8988T (cell line): ENCODE results near the gene AQP2.
A peak's percentile ranks its signal among the peaks of the same experiment; 100 is the strongest.

Experiments
- DNase-seq: peaks from one replicate; pipeline ENCODE4 v3.0.0; 2011

AQP2 gene

GRCh38 chr12:49942512-49942893 lies 8.0 kb upstream of the AQP2 start:
- no peak for DNase-seq

- no peak for DNase-seq
Observed at GRCh38 chr12:49942921-49943624, 7.5 kb upstream of the AQP2 start.

- DNase-seq: no peak
Observed at GRCh38 chr12:49943625-49943960, 6.9 kb upstream of the AQP2 start.

GRCh38 chr12:49944046-49944445 lies 6.5 kb upstream of the AQP2 start:
- no peak for DNase-seq

GRCh38 chr12:49944718-49945117 lies 5.8 kb upstream of the AQP2 start:
- no peak for DNase-seq

- peak; percentile 94 for DNase-seq
Observed at GRCh38 chr12:49945394-49946080, 5.0 kb upstream of the AQP2 start.

- DNase-seq: no peak
Observed at GRCh38 chr12:49946086-49946485, 4.5 kb upstream of the AQP2 start.

GRCh38 chr12:49946497-49946896 lies 4.0 kb upstream of the AQP2 start:
- DNase-seq: no peak

GRCh38 chr12:49947593-49948226 lies 2.8 kb upstream of the AQP2 start:
- DNase-seq: no peak

GRCh38 chr12:49948866-49949845 lies 1.4 kb upstream of the AQP2 start:
- DNase-seq: no peak

- no peak for DNase-seq
Observed at GRCh38 chr12:49949866-49950265, 671 bp upstream of the AQP2 start.

GRCh38 chr12:49951411-49952240 lies 1.1 kb downstream of the AQP2 start:
- DNase-seq: no peak

GRCh38 chr12:49952391-49953055 lies 2.0 kb downstream of the AQP2 start:
- no peak for DNase-seq

GRCh38 chr12:49953151-49953550 lies 2.6 kb downstream of the AQP2 start:
- DNase-seq: no peak

GRCh38 chr12:49953961-49954846 lies 3.7 kb downstream of the AQP2 start:
- DNase-seq: no peak

- no peak for DNase-seq
Observed at GRCh38 chr12:49954863-49955830, 4.6 kb downstream of the AQP2 start.

GRCh38 chr12:49955899-49956662 lies 5.5 kb downstream of the AQP2 start:
- DNase-seq: no peak
